Spleen (tissue), 11 donors: ENCODE results near the gene SCFD2. TPM values are rescaled to one million over a fixed set of nuclear protein-coding genes. Genes with fewer than 3 reads are reported as not detected.

ENCODE experiments used
- DNase-seq: peaks from one replicate; pipeline ENCODE4 v3.0.0-alpha.2; 2020
- H3K27ac ChIP-seq, 8 donors: fragments of 200-600 bp; sonication (generic) in 7 of 8; 1 replicate in 4 of 8; 2 replicates in 4 of 8; pipeline versions ENCODE4 v1.5.0 to v1.8.0; 2016 to 2021; ENCODE audit warnings: inconsistent platforms in 4 of 8, mild to moderate bottlenecking in 4 of 8, moderate library complexity in 1 of 8
- H3K27me3 ChIP-seq, 7 donors: fragments of 200-600 bp; sonication (generic) in 6 of 7; replicated peaks in 1 of 7; 1 replicate in 4 of 7; 2 replicates in 3 of 7; pipeline versions ENCODE4 v1.5.0 to v1.8.0; 2016 to 2021; ENCODE audit warnings: inconsistent platforms in 3 of 7, mild to moderate bottlenecking in 1 of 7
- H3K36me3 ChIP-seq, 6 donors: fragments of 200-600 bp; sonication (generic) in 5 of 6; 1 replicate in 4 of 6; 2 replicates in 2 of 6; pipeline versions ENCODE4 v1.5.0 to v1.8.0; 2016 to 2021; ENCODE audit warnings: inconsistent platforms in 2 of 6
- H3K4me1 ChIP-seq, 6 donors: fragments of 200-600 bp; sonication (generic) in 5 of 6; 1 replicate in 3 of 6; 2 replicates in 3 of 6; pipeline versions ENCODE4 v1.5.0 to v1.8.0; 2016 to 2021; ENCODE audit warnings: inconsistent platforms in 3 of 6
- H3K4me3 ChIP-seq, 8 donors: fragments of 200-600 bp; sonication (generic) in 7 of 8; 1 replicate in 4 of 8; 2 replicates in 4 of 8; pipeline versions ENCODE4 v1.5.0 to v1.8.0; 2016 to 2021; ENCODE audit warnings: inconsistent platforms in 4 of 8, mild to moderate bottlenecking in 4 of 8, moderate library complexity in 2 of 8
- H3K9me3 ChIP-seq, 8 donors: fragments of 200-600 bp; sonication (generic) in 7 of 8; 1 replicate in 4 of 8; 2 replicates in 4 of 8; pipeline versions ENCODE4 v1.5.0 to v1.8.0; 2016 to 2021; ENCODE audit warnings: inconsistent platforms in 4 of 8
- CTCF ChIP-seq, 11 experiments: fragments of 200-600 bp in 7 of 11; fragments of 450-650 bp in 4 of 11; sonication (generic) in 4 of 11; IDR thresholded peaks in 8 of 11; conservative IDR thresholded peaks in 3 of 11; 1 replicate in 7 of 11; 2 replicates in 4 of 11; pipeline versions ENCODE4 v1.4.0 to v1.8.0; 2016 to 2021; ENCODE audit warnings: antibody characterized with exemption in 11 of 11, inconsistent platforms in 4 of 11, mild to moderate bottlenecking in 1 of 11
- POLR2A ChIP-seq, 3 donors: fragments of 450-650 bp; IDR thresholded peaks; one replicate each; pipeline ENCODE4 v1.5.1; 2017; ENCODE audit warnings: antibody characterized with exemption in 3 of 3, mild to moderate bottlenecking in 1 of 3
- POLR2AphosphoS5 ChIP-seq, 3 donors: sonication (generic); formaldehyde crosslinking; IDR thresholded peaks; one replicate each; pipeline ENCODE4 v1.5.1; 2017; ENCODE audit warnings: antibody characterized with exemption in 3 of 3
- WGBS, 5 donors: extraction: QIAGEN DNeasy Blood & Tissue Kit in 3 of 5; methylation state at CpG; one replicate each; pipeline versions ENCODE4 v1.1.5 to v1.1.7; 2013 to 2018; 5-methylcytosine and 5-hydroxymethylcytosine counted together
- intact Hi-C: fragments of 100-400 bp; cut with DNase I; formaldehyde crosslinking; loops from one replicate; pipeline ENCODE4 v1.15.0; 2023; ENCODE audit warnings: low total_unique reads
- polyA plus RNA-seq, 3 donors: library from polyadenylated mRNA; stranded (reverse); fragments of 200-250 nt; gene quantifications; one replicate each; pipeline ENCODE4 v1.2.1, GENCODE V29; 2013
- total RNA-seq, 7 donors: library from RNA; depleted of rRNA in 3 of 7; stranded (reverse); fragments of >200 nt in 3 of 7; fragmentation: NEBNext Ultra II Directional in 4 of 7; extraction: Animal tissue kit (Norgen Biotek cat#: 25700) in 4 of 7; gene quantifications; one replicate each; pipeline versions ENCODE4 v1.1.0 to v1.2.1, GENCODE V29; 2016 to 2021
- donor health status: healthy with polysubstance abuse.
- donor health status: DM: no; HTN: no; CAD: no; lungs with moderate emphysema.
- donor health status: DM: no; HTN: no; CAD: no.
- donor health status: Bipolar disorder and iron deficiency.
- donor health status: healthy.
- donor health status: DM: no; HTN: no; CAD: no.
- donor health status: DM: yes; HTN: yes; CAD: no.

Gene SCFD2
- total and polyA plus RNA-seq, 10 donors: 3.6 to 42.1 (median 21.1) TPM

- H3K36me3 ChIP-seq: no peaks in the 10 kb centered on the region
- H3K9me3 ChIP-seq: peaks cover 0 to 15% (median 6%) of the 10 kb centered on the region in 8 donors
- H3K27ac ChIP-seq: no peak overlapping the region
- peaks cover 0 to 29% (median 9%) of the 10 kb centered on the region in 7 donors for H3K27me3 ChIP-seq
- TF ChIP-seq POLR2AphosphoS5 (IDR thresholded peaks at IDR 0.05) (no peak), CTCF (IDR thresholded peaks at IDR 0.05 in 8 of 11, conservative IDR thresholded peaks at IDR 0.05 in 3 of 11) (no peak), POLR2A (IDR thresholded peaks at IDR 0.05) (no peak)
- 87 to 100% (median 93%) methylated on average over 1 of the region's 1 CpG for WGBS, 5 donors
- no peak overlapping the region for H3K4me3 ChIP-seq
- H3K4me1 ChIP-seq: peaks cover 0 to 22% (median 7%) of the 10 kb centered on the region in 6 donors
- intact Hi-C loops: no loop called here
- DNase-seq: no peak
Measured at GRCh38 chr4:52856801-52857200, 509.1 kb downstream of the SCFD2 start.

DNA sequence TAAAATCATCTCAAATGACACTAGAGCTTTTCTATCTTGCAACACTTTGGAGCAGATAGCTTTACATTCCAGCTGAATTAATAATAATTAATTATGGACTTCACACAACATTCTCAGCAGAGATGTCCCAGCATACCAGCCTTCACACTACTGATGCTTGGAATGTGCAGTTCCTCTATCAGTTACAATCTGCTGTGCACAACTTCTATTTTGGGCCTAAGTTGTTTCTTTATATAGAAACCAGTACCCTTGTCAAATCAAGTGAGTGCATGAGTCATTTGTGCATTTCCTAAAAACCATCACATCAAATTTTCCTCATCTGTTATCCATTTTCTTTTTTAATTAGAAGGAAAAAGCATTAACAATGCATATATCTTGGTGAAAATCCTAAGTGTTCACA lies 512.5 kb downstream of the SCFD2 start:
- H3K27ac ChIP-seq: peak overlapping the region in 5 of 8 donors; percentile 29 to 50 (median 46)
- peaks cover 0 to 11% (median 5%) of the 10 kb centered on the region in 8 donors for H3K9me3 ChIP-seq
- H3K4me3 ChIP-seq: no peak overlapping the region
- peaks cover 0 to 16% (median 0%) of the 10 kb centered on the region in 6 donors for H3K4me1 ChIP-seq
- no peak for DNase-seq
- TF ChIP-seq POLR2A (IDR thresholded peaks at IDR 0.05) (no peak), CTCF (IDR thresholded peaks at IDR 0.05 in 8 of 11, conservative IDR thresholded peaks at IDR 0.05 in 3 of 11) (no peak), POLR2AphosphoS5 (IDR thresholded peaks at IDR 0.05) (no peak)
- H3K36me3 ChIP-seq: no peaks in the 10 kb centered on the region
- peaks cover 0 to 5% (median 0%) of the 10 kb centered on the region in 7 donors for H3K27me3 ChIP-seq
- intact Hi-C loops: no loop called here

GRCh38 chr4:52852711-52853110 lies 513.1 kb downstream of the SCFD2 start:
- Histone ChIP-seq H3K27ac (peak overlapping the region in 4 of 8 donors; percentile 21 to 48 (median 36)), H3K9me3 (peaks cover 0 to 4% (median 0%) of the 10 kb centered on the region in 8 donors), H3K4me1 (peaks cover 0 to 16% (median 0%) of the 10 kb centered on the region in 6 donors), H3K36me3 (no peaks in the 10 kb centered on the region), H3K27me3 (peaks cover 0 to 5% (median 0%) of the 10 kb centered on the region in 7 donors), H3K4me3 (no peak overlapping the region)
- whole genome bisulfite sequencing, 5 donors: 65 to 89% (median 75%) methylated on average over 3 of the region's 3 CpGs
- intact Hi-C loops: no loop called here
- TF ChIP-seq CTCF (IDR thresholded peaks at IDR 0.05 in 8 of 11, conservative IDR thresholded peaks at IDR 0.05 in 3 of 11): no peak
- TF ChIP-seq POLR2AphosphoS5 (IDR thresholded peaks at IDR 0.05): no peak
- no peak for TF ChIP-seq POLR2A (IDR thresholded peaks at IDR 0.05)
- no peak for DNase-seq

GRCh38 chr4:52852041-52852440 lies 513.8 kb downstream of the SCFD2 start:
- Histone ChIP-seq H3K27me3 (peaks cover 0 to under 1% (median 0%) of the 10 kb centered on the region in 7 donors), H3K9me3 (no peaks in the 10 kb centered on the region), H3K36me3 (no peaks in the 10 kb centered on the region), H3K4me1 (peaks cover 0 to 16% (median 0%) of the 10 kb centered on the region in 6 donors), H3K4me3 (no peak overlapping the region), H3K27ac (peak overlapping the region in 1 of 8 donors; percentile 21)
- TF ChIP-seq POLR2A (IDR thresholded peaks at IDR 0.05) (no peak), POLR2AphosphoS5 (IDR thresholded peaks at IDR 0.05) (no peak), CTCF (IDR thresholded peaks at IDR 0.05 in 8 of 11, conservative IDR thresholded peaks at IDR 0.05 in 3 of 11) (no peak)
- DNase-seq: no peak
- intact Hi-C loops: no loop called here
- WGBS, 5 donors: 65 to 87% (median 74%) methylated on average over 1 of the region's 1 CpG
